GM23338 (cell line): ENCODE measurements around the gene ALDH1A1. TPM values are rescaled to one million over a fixed set of nuclear protein-coding genes. Genes with fewer than 3 reads are reported as not detected.

Experiments used
- ATAC-seq: fragments of 200-7000 bp; cut with Tn5 transposase; 3 replicates; pipeline ENCODE4 v1.9.1; 2020
- DNase-seq: peaks from one replicate; pipeline ENCODE4 v3.0.0-alpha.2; 2015; ENCODE audit warnings: low spot score
- H2AFZ ChIP-seq: fragments of 200-600 bp; sonication (generic); 2 replicates; pipeline ENCODE4 v1.8.0; 2016; ENCODE audit warnings: antibody characterized with exemption, mild to moderate bottlenecking, moderate library complexity
- H3F3A ChIP-seq: fragments of 200-600 bp; sonication (generic); replicated peaks from 2 replicates; pipeline ENCODE4 v1.8.0; 2017; ENCODE audit warnings: antibody characterized with exemption, mixed run types, low read depth
- H3K27ac ChIP-seq: fragments of 200-600 bp; sonication (generic); 2 replicates; pipeline ENCODE4 v1.6.1; 2016; ENCODE audit warnings: low read depth
- H3K27me3 ChIP-seq: fragments of 200-600 bp; sonication (generic); 2 replicates; pipeline ENCODE4 v1.8.0; 2016; ENCODE audit warnings: mild to moderate bottlenecking, mixed run types, moderate library complexity; ENCODE audit not compliant: insufficient read depth
- H3K36me3 ChIP-seq: fragments of 200-600 bp; sonication (generic); 2 replicates; pipeline ENCODE4 v1.8.0; 2016; ENCODE audit warnings: mild to moderate bottlenecking; ENCODE audit not compliant: insufficient read depth
- H3K4me1 ChIP-seq: fragments of 200-600 bp; sonication (generic); 2 replicates; pipeline ENCODE4 v1.8.0; 2016; ENCODE audit warnings: mild to moderate bottlenecking, moderate library complexity; ENCODE audit not compliant: insufficient read depth
- H3K4me2 ChIP-seq: fragments of 200-600 bp; sonication (generic); 2 replicates; pipeline ENCODE4 v1.7.1; 2017; ENCODE audit warnings: mixed run types
- H3K4me3 ChIP-seq: fragments of 200-600 bp; sonication (generic); 2 replicates; pipeline ENCODE4 v1.6.1; 2016; ENCODE audit warnings: mixed run types
- H3K79me2 ChIP-seq: fragments of 200-600 bp; sonication (generic); replicated peaks from 2 replicates; pipeline ENCODE4 v1.8.0; 2017; ENCODE audit warnings: mild to moderate bottlenecking; ENCODE audit not compliant: insufficient read depth
- H3K9me2 ChIP-seq: fragments of 200-600 bp; sonication (generic); 2 replicates; pipeline ENCODE4 v1.8.0; 2017; ENCODE audit not compliant: insufficient read depth
- H4K20me1 ChIP-seq: fragments of 200-600 bp; sonication (generic); replicated peaks from 2 replicates; pipeline ENCODE4 v1.8.0; 2017; ENCODE audit warnings: mild to moderate bottlenecking; ENCODE audit not compliant: insufficient read depth
- H3K27ac Mint-ChIP-seq: 2 replicates; pipeline ENCODE4 v1.8.0; 2020; ENCODE audit warnings: inconsistent platforms, mild to moderate bottlenecking, moderate library complexity, mixed read lengths
- H3K27me3 Mint-ChIP-seq: 3 replicates; pipeline ENCODE4 v1.8.0; 2022; ENCODE audit warnings: low read depth, mild to moderate bottlenecking, moderate library complexity, mixed read lengths, inconsistent platforms; ENCODE audit not compliant: insufficient read depth, poor library complexity
- H3K36me3 Mint-ChIP-seq: 3 replicates; pipeline ENCODE4 v1.8.0; 2021; ENCODE audit warnings: low read depth, mild to moderate bottlenecking, inconsistent platforms, moderate library complexity, mixed read lengths
- H3K4me1 Mint-ChIP-seq: 3 replicates; pipeline ENCODE4 v1.8.0; 2020; ENCODE audit warnings: mild to moderate bottlenecking, inconsistent platforms, mixed read lengths
- H3K4me3 Mint-ChIP-seq: 3 replicates; pipeline ENCODE4 v1.8.0; 2021; ENCODE audit warnings: moderate library complexity, mild to moderate bottlenecking, inconsistent platforms, mixed read lengths
- H3K9me3 Mint-ChIP-seq: 3 replicates; pipeline ENCODE4 v1.8.0; 2020; ENCODE audit warnings: moderate library complexity, mild to moderate bottlenecking, inconsistent platforms, mixed read lengths
- CREB1 ChIP-seq: fragments of 250-450 bp; sonication (Bioruptor Pico); IDR thresholded peaks from 2 replicates; pipeline ENCODE4 v1.5.0; 2020; ENCODE audit warnings: low read depth, mild to moderate bottlenecking, moderate library complexity
- EZH2 ChIP-seq: fragments of 200-600 bp; sonication (generic); IDR thresholded peaks from one replicate; pipeline ENCODE4 v1.8.0; 2017; ENCODE audit warnings: antibody characterized with exemption, mild to moderate bottlenecking, low read depth; ENCODE audit not compliant: unreplicated experiment
- EZH2phosphoT487 ChIP-seq: fragments of 200-600 bp; sonication (generic); IDR thresholded peaks from one replicate; pipeline ENCODE4 v1.8.1; 2018; ENCODE audit warnings: antibody characterized with exemption; ENCODE audit not compliant: unreplicated experiment
- JUNB ChIP-seq: IDR thresholded peaks from one replicate; pipeline ENCODE4 v1.6.1; 2016; ENCODE audit warnings: antibody characterized with exemption; ENCODE audit not compliant: unreplicated experiment
- NANOG ChIP-seq: IDR thresholded peaks from 2 replicates; pipeline ENCODE4 v1.6.1; 2016; ENCODE audit warnings: antibody characterized with exemption, borderline replicate concordance
- POLR2AphosphoS5 ChIP-seq: IDR thresholded peaks from 2 replicates; pipeline ENCODE4 v1.6.1; 2016; ENCODE audit warnings: antibody characterized with exemption, low read depth
- STAT1 ChIP-seq: IDR thresholded peaks from one replicate; pipeline ENCODE4 v1.6.1; 2016; ENCODE audit warnings: antibody characterized with exemption; ENCODE audit not compliant: unreplicated experiment
- ZNF114 ChIP-seq: fragments of 250-450 bp; sonication (Bioruptor Pico); IDR thresholded peaks from 2 replicates; pipeline ENCODE4 v1.5.0; 2020; ENCODE audit warnings: mild to moderate bottlenecking, moderate library complexity
- ZNF331 ChIP-seq: fragments of 250-450 bp; sonication (Bioruptor Pico); IDR thresholded peaks from 2 replicates; pipeline ENCODE4 v1.5.0; 2020; ENCODE audit warnings: low read depth, mild to moderate bottlenecking, moderate library complexity
- polyA plus RNA-seq: library from polyadenylated mRNA; unstranded; fragments of >200 nt; fragmentation: Nextera tagmentation; extraction: Ambion mirVana; gene quantifications from 2 replicates; pipeline ENCODE4 v1.2.1, GENCODE V29; 2016
- total RNA-seq: library from RNA; depleted of rRNA; stranded (reverse); fragments of >200 nt; shearing (Covaris generic); gene quantifications from 2 replicates; pipeline ENCODE4 v1.2.3, GENCODE V29; 2014
- TF ChIP-seq, protein P1 (sequence below), 2 experiments: fragments of 200-600 bp in 1 of 2; sonication (generic) in 1 of 2; conservative IDR thresholded peaks; 2 replicates each; pipeline versions ENCODE4 v1.5.1 to v1.6.1; 2016 to 2017; ENCODE audit warnings: antibody characterized with exemption in 2 of 2, low read depth in 2 of 2, mild to moderate bottlenecking in 2 of 2, moderate library complexity in 1 of 2
- TF ChIP-seq, protein P2 (sequence below): IDR thresholded peaks from 2 replicates; pipeline ENCODE4 v1.6.1; 2016; ENCODE audit warnings: antibody characterized with exemption
- TF ChIP-seq, protein P3 (sequence below): fragments of 250-450 bp; sonication (Bioruptor Pico); IDR thresholded peaks from 2 replicates; pipeline ENCODE4 v1.5.0; 2020; ENCODE audit warnings: mild to moderate bottlenecking, moderate library complexity
- TF ChIP-seq, protein P4 (sequence below): IDR thresholded peaks from one replicate; pipeline ENCODE4 v1.6.1; 2018; ENCODE audit warnings: antibody characterized with exemption; ENCODE audit not compliant: unreplicated experiment

ALDH1A1 gene
- total and polyA plus RNA-seq, 2 experiments from 2014 or later, result 2.1 to 3.4 TPM

DNA sequence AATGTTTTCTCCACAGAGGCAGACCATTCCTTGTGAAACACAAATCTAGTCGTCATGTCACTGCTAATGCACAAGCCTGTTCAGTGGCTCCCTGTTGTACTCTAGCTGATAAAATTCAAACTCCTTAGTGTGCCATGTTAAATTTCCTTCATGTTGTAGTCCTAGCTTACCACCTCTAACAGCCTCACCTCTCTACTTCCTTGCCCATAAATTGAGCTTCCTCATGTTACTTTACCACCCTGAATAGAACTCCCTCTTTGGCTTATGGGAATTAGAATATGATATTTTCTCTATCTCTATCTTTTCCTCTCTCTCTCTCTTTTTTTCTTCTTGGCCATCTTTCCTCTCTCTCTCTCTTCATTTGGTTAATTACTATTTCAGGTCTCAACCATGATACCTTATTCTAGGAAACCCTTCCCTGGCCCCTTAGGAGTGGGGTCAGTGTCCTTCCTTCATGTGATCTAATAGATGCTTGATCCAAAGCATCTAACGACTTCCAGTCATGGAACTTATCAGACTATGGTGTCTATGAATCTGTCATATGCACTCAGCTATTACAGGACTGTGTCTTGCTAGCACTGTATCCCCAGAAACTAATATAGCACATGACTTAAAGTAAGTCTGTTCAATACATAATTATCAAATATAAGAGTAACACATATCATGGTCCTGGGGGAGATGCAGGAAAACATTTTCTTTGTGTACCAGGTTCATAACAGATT, 31.5 kb upstream of the ALDH1A1 start:
- no peak for TF ChIP-seq EZH2
- TF ChIP-seq POLR2AphosphoS5, result no peak
- TF ChIP-seq CREB1, result no peak
- TF ChIP-seq, protein P1, sequence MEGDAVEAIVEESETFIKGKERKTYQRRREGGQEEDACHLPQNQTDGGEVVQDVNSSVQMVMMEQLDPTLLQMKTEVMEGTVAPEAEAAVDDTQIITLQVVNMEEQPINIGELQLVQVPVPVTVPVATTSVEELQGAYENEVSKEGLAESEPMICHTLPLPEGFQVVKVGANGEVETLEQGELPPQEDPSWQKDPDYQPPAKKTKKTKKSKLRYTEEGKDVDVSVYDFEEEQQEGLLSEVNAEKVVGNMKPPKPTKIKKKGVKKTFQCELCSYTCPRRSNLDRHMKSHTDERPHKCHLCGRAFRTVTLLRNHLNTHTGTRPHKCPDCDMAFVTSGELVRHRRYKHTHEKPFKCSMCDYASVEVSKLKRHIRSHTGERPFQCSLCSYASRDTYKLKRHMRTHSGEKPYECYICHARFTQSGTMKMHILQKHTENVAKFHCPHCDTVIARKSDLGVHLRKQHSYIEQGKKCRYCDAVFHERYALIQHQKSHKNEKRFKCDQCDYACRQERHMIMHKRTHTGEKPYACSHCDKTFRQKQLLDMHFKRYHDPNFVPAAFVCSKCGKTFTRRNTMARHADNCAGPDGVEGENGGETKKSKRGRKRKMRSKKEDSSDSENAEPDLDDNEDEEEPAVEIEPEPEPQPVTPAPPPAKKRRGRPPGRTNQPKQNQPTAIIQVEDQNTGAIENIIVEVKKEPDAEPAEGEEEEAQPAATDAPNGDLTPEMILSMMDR (conservative IDR thresholded peaks at IDR 0.05; ENCODE audit: low read depth in 2 of 2), result no peak
- TF ChIP-seq, protein P2, sequence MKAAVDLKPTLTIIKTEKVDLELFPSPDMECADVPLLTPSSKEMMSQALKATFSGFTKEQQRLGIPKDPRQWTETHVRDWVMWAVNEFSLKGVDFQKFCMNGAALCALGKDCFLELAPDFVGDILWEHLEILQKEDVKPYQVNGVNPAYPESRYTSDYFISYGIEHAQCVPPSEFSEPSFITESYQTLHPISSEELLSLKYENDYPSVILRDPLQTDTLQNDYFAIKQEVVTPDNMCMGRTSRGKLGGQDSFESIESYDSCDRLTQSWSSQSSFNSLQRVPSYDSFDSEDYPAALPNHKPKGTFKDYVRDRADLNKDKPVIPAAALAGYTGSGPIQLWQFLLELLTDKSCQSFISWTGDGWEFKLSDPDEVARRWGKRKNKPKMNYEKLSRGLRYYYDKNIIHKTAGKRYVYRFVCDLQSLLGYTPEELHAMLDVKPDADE, result no peak
- TF ChIP-seq STAT1, result no peak
- TF ChIP-seq, protein P3, sequence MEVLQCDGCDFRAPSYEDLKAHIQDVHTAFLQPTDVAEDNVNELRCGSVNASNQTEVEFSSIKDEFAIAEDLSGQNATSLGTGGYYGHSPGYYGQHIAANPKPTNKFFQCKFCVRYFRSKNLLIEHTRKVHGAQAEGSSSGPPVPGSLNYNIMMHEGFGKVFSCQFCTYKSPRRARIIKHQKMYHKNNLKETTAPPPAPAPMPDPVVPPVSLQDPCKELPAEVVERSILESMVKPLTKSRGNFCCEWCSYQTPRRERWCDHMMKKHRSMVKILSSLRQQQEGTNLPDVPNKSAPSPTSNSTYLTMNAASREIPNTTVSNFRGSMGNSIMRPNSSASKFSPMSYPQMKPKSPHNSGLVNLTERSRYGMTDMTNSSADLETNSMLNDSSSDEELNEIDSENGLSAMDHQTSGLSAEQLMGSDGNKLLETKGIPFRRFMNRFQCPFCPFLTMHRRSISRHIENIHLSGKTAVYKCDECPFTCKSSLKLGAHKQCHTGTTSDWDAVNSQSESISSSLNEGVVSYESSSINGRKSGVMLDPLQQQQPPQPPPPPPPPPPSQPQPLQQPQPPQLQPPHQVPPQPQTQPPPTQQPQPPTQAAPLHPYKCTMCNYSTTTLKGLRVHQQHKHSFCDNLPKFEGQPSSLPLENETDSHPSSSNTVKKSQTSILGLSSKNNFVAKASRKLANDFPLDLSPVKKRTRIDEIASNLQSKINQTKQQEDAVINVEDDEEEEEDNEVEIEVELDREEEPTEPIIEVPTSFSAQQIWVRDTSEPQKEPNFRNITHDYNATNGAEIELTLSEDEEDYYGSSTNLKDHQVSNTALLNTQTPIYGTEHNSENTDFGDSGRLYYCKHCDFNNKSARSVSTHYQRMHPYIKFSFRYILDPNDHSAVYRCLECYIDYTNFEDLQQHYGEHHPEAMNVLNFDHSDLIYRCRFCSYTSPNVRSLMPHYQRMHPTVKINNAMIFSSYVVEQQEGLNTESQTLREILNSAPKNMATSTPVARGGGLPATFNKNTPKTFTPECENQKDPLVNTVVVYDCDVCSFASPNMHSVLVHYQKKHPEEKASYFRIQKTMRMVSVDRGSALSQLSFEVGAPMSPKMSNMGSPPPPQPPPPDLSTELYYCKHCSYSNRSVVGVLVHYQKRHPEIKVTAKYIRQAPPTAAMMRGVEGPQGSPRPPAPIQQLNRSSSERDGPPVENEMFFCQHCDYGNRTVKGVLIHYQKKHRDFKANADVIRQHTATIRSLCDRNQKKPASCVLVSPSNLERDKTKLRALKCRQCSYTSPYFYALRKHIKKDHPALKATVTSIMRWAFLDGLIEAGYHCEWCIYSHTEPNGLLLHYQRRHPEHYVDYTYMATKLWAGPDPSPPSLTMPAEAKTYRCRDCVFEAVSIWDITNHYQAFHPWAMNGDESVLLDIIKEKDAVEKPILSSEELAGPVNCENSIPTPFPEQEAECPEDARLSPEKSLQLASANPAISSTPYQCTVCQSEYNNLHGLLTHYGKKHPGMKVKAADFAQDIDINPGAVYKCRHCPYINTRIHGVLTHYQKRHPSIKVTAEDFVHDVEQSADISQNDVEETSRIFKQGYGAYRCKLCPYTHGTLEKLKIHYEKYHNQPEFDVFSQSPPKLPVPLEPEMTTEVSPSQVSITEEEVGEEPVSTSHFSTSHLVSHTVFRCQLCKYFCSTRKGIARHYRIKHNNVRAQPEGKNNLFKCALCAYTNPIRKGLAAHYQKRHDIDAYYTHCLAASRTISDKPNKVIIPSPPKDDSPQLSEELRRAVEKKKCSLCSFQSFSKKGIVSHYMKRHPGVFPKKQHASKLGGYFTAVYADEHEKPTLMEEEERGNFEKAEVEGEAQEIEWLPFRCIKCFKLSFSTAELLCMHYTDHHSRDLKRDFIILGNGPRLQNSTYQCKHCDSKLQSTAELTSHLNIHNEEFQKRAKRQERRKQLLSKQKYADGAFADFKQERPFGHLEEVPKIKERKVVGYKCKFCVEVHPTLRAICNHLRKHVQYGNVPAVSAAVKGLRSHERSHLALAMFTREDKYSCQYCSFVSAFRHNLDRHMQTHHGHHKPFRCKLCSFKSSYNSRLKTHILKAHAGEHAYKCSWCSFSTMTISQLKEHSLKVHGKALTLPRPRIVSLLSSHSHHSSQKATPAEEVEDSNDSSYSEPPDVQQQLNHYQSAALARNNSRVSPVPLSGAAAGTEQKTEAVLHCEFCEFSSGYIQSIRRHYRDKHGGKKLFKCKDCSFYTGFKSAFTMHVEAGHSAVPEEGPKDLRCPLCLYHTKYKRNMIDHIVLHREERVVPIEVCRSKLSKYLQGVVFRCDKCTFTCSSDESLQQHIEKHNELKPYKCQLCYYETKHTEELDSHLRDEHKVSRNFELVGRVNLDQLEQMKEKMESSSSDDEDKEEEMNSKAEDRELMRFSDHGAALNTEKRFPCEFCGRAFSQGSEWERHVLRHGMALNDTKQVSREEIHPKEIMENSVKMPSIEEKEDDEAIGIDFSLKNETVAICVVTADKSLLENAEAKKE (CRISPR knock-in tag), result no peak
- TF ChIP-seq ZNF114 (CRISPR knock-in tag), result no peak
- no peak for TF ChIP-seq ZNF331 (CRISPR knock-in tag)
- no peak for TF ChIP-seq EZH2phosphoT487
- TF ChIP-seq JUNB, result no peak
- TF ChIP-seq NANOG, result no peak
- TF ChIP-seq, protein P4, sequence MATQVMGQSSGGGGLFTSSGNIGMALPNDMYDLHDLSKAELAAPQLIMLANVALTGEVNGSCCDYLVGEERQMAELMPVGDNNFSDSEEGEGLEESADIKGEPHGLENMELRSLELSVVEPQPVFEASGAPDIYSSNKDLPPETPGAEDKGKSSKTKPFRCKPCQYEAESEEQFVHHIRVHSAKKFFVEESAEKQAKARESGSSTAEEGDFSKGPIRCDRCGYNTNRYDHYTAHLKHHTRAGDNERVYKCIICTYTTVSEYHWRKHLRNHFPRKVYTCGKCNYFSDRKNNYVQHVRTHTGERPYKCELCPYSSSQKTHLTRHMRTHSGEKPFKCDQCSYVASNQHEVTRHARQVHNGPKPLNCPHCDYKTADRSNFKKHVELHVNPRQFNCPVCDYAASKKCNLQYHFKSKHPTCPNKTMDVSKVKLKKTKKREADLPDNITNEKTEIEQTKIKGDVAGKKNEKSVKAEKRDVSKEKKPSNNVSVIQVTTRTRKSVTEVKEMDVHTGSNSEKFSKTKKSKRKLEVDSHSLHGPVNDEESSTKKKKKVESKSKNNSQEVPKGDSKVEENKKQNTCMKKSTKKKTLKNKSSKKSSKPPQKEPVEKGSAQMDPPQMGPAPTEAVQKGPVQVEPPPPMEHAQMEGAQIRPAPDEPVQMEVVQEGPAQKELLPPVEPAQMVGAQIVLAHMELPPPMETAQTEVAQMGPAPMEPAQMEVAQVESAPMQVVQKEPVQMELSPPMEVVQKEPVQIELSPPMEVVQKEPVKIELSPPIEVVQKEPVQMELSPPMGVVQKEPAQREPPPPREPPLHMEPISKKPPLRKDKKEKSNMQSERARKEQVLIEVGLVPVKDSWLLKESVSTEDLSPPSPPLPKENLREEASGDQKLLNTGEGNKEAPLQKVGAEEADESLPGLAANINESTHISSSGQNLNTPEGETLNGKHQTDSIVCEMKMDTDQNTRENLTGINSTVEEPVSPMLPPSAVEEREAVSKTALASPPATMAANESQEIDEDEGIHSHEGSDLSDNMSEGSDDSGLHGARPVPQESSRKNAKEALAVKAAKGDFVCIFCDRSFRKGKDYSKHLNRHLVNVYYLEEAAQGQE, result no peak
- DNase-seq (no peak), ATAC-seq (no peak)
- Histone ChIP-seq H3K27ac (no peak overlapping the region), H3F3A (no peaks in the 10 kb centered on the region), H2AFZ (no peak overlapping the region), H3K4me3 (no peak overlapping the region), H3K27me3 (no peaks in the 10 kb centered on the region), H3K36me3 (no peaks in the 10 kb centered on the region), H3K9me2 (no peaks in the 10 kb centered on the region), H4K20me1 (no peaks in the 10 kb centered on the region), H3K4me1 (peaks cover 2% of the 10 kb centered on the region; the same call in 1 of the 2 replicates), H3K4me2 (no peak overlapping the region), H3K79me2 (no peaks in the 10 kb centered on the region)
- peaks cover 2% of the 10 kb centered on the region for H3K4me1 Mint-ChIP-seq
- H3K27ac Mint-ChIP-seq, result no peak overlapping the region
- no peak overlapping the region for H3K4me3 Mint-ChIP-seq
- H3K9me3 Mint-ChIP-seq, result no peaks in the 10 kb centered on the region
- H3K36me3 Mint-ChIP-seq, result no peaks in the 10 kb centered on the region
- H3K27me3 Mint-ChIP-seq, result no peaks in the 10 kb centered on the region
